Suprapubic skin (tissue), 4 donors: ENCODE measurements around the gene LPCAT1. TPM values are rescaled to one million over a fixed set of nuclear protein-coding genes. Genes with fewer than 3 reads are reported as not detected.

Experiments
- DNase-seq, 2 donors: peaks; one replicate each; pipeline ENCODE4 v3.0.0-alpha.2; 2019; ENCODE audit warnings: low spot score in 2 of 2
- H3K27ac ChIP-seq: fragments of 200-600 bp; sonication (generic); one replicate; pipeline ENCODE4 v1.5.1; 2019
- H3K27me3 ChIP-seq: fragments of 200-600 bp; sonication (generic); one replicate; pipeline ENCODE4 v1.5.1; 2019
- H3K36me3 ChIP-seq: fragments of 200-600 bp; sonication (generic); one replicate; pipeline ENCODE4 v1.5.1; 2019
- H3K4me1 ChIP-seq: fragments of 200-600 bp; sonication (generic); one replicate; pipeline ENCODE4 v1.5.1; 2019
- H3K4me3 ChIP-seq: fragments of 200-600 bp; sonication (generic); one replicate; pipeline ENCODE4 v1.5.1; 2019; ENCODE audit warnings: mild to moderate bottlenecking
- H3K9me3 ChIP-seq: fragments of 200-600 bp; sonication (generic); one replicate; pipeline ENCODE4 v1.5.1; 2019
- CTCF ChIP-seq, 2 donors: fragments of 200-600 bp in 1 of 2; fragments of 450-650 bp in 1 of 2; sonication (generic) in 1 of 2; IDR thresholded peaks; one replicate each; pipeline ENCODE4 v1.5.1; 2016 to 2019; ENCODE audit warnings: antibody characterized with exemption in 2 of 2, mild to moderate bottlenecking in 1 of 2, moderate library complexity in 1 of 2
- EP300 ChIP-seq: sonication (generic); formaldehyde crosslinking; IDR thresholded peaks from one replicate; pipeline ENCODE4 v1.6.1; 2017; ENCODE audit warnings: antibody characterized with exemption
- POLR2A ChIP-seq, 2 donors: fragments of 450-650 bp; IDR thresholded peaks; one replicate each; pipeline ENCODE4 v1.6.1; 2017; ENCODE audit warnings: antibody characterized with exemption in 2 of 2, mild to moderate bottlenecking in 2 of 2, moderate library complexity in 2 of 2
- POLR2AphosphoS5 ChIP-seq, 3 donors: sonication (generic); formaldehyde crosslinking; IDR thresholded peaks; one replicate each; pipeline ENCODE4 v1.6.1; 2017; ENCODE audit warnings: antibody characterized with exemption in 3 of 3
- WGBS: methylation state at CpG from one replicate; pipeline ENCODE4 v1.1.5; 2018; 5-methylcytosine and 5-hydroxymethylcytosine counted together
- total RNA-seq, 4 donors: library from RNA; depleted of rRNA; stranded (reverse); fragments of >200 nt; gene quantifications; one replicate each; pipeline ENCODE4 v1.1.0, GENCODE V29; 2016

LPCAT1 gene
- total RNA-seq, 4 donors from 2014 or later, result 11.3 to 21.0 (median 13.8) TPM

- DNase-seq, result no peak
- TF ChIP-seq EP300 (no peak), CTCF (IDR thresholded peaks at IDR 0.05) (no peak), POLR2A (IDR thresholded peaks at IDR 0.05) (no peak), POLR2AphosphoS5 (IDR thresholded peaks at IDR 0.05) (no peak)
- Histone ChIP-seq H3K4me3 (no peak overlapping the region), H3K36me3 (no peaks in the 10 kb centered on the region), H3K9me3 (no peaks in the 10 kb centered on the region), H3K4me1 (peaks cover 13% of the 10 kb centered on the region), H3K27ac (no peak overlapping the region), H3K27me3 (no peaks in the 10 kb centered on the region)
- WGBS, result 76% methylated on average over 1 of the region's 1 CpG
These were observed 8.6 kb upstream of the LPCAT1 start for GRCh38 chr5:1532384-1532783.

GRCh38 chr5:1529498-1529897 lies 5.7 kb upstream of the LPCAT1 start:
- H3K27ac ChIP-seq, result no peak overlapping the region
- no peaks in the 10 kb centered on the region for H3K27me3 ChIP-seq
- no peaks in the 10 kb centered on the region for H3K9me3 ChIP-seq
- TF ChIP-seq POLR2A (IDR thresholded peaks at IDR 0.05), result no peak
- TF ChIP-seq POLR2AphosphoS5 (IDR thresholded peaks at IDR 0.05), result no peak
- no peak for TF ChIP-seq CTCF (IDR thresholded peaks at IDR 0.05)
- no peak for TF ChIP-seq EP300
- DNase-seq, result no peak
- H3K4me3 ChIP-seq, result no peak overlapping the region
- WGBS, result 91% methylated on average over 3 of the region's 3 CpGs
- H3K4me1 ChIP-seq, result peaks cover 1% of the 10 kb centered on the region
- no peaks in the 10 kb centered on the region for H3K36me3 ChIP-seq

GRCh38 chr5:1527533-1528205 lies 3.9 kb upstream of the LPCAT1 start:
- H3K27me3 ChIP-seq, result no peaks in the 10 kb centered on the region
- TF ChIP-seq CTCF (IDR thresholded peaks at IDR 0.05) (no peak), POLR2AphosphoS5 (IDR thresholded peaks at IDR 0.05) (no peak), EP300 (no peak)
- no peaks in the 10 kb centered on the region for H3K9me3 ChIP-seq
- H3K36me3 ChIP-seq, result no peaks in the 10 kb centered on the region
- peak in 1 of 2 donors; percentile 43 for DNase-seq
- peaks cover 11% of the 10 kb centered on the region for H3K4me1 ChIP-seq
- H3K4me3 ChIP-seq, result no peak overlapping the region
- WGBS, result 87% methylated on average over 12 of the region's 12 CpGs
- no peak overlapping the region for H3K27ac ChIP-seq

- Histone ChIP-seq H3K9me3 (no peaks in the 10 kb centered on the region), H3K27me3 (no peaks in the 10 kb centered on the region), H3K4me3 (no peak overlapping the region), H3K4me1 (peaks cover 20% of the 10 kb centered on the region), H3K36me3 (no peaks in the 10 kb centered on the region), H3K27ac (no peak overlapping the region)
- TF ChIP-seq POLR2A (IDR thresholded peaks at IDR 0.05), result no peak
- no peak for TF ChIP-seq POLR2AphosphoS5 (IDR thresholded peaks at IDR 0.05)
- TF ChIP-seq CTCF (IDR thresholded peaks at IDR 0.05), result no peak
- TF ChIP-seq EP300, result no peak
- peak; percentile 49 to 74 for DNase-seq
- 80% methylated on average over 9 of the region's 9 CpGs for WGBS
These were observed 2.9 kb upstream of the LPCAT1 start for GRCh38 chr5:1526681-1527131.

- Histone ChIP-seq H3K4me3 (no peak overlapping the region), H3K36me3 (no peaks in the 10 kb centered on the region), H3K27ac (no peak overlapping the region), H3K27me3 (no peaks in the 10 kb centered on the region), H3K4me1 (peaks cover 22% of the 10 kb centered on the region), H3K9me3 (no peaks in the 10 kb centered on the region)
- TF ChIP-seq CTCF (IDR thresholded peaks at IDR 0.05), result no peak
- no peak for TF ChIP-seq POLR2AphosphoS5 (IDR thresholded peaks at IDR 0.05)
- no peak for TF ChIP-seq POLR2A (IDR thresholded peaks at IDR 0.05)
- DNase-seq, result peak; percentile 53 to 77
- WGBS, result 94% methylated on average over 7 of the region's 7 CpGs
These were observed 2.5 kb upstream of the LPCAT1 start for GRCh38 chr5:1526190-1526631.
